DND-41 (cell line): ENCODE data around the gene CCNB2.

Experiments
- ATAC-seq: fragments of 200-7000 bp; cut with Tn5 transposase; 3 replicates; pipeline ENCODE4 v1.9.1; 2021; ENCODE audit warnings: low read depth; ENCODE audit not compliant: insufficient read depth
- DNase-seq: peaks from one replicate; pipeline ENCODE4 v3.0.0-alpha.2; 2020
- H2AFZ ChIP-seq: 2 replicates; pipeline ENCODE4 v1.6.0; 2012; ENCODE audit warnings: low read depth, low read length
- H3K27ac ChIP-seq: 2 replicates; pipeline ENCODE4 v1.5.1; 2012; ENCODE audit warnings: low read length, inconsistent platforms
- H3K27me3 ChIP-seq: fragments of 200-600 bp; sonication (generic); 2 replicates; pipeline ENCODE4 v1.6.0; 2012; ENCODE audit warnings: low read length, mild to moderate bottlenecking, inconsistent platforms; ENCODE audit not compliant: insufficient read depth, poor library complexity
- H3K36me3 ChIP-seq: 2 replicates; pipeline ENCODE4 v1.5.1; 2012; ENCODE audit warnings: low read length, inconsistent platforms; ENCODE audit not compliant: insufficient read depth
- H3K4me1 ChIP-seq: 2 replicates; pipeline ENCODE4 v1.5.1; 2012; ENCODE audit warnings: mild to moderate bottlenecking, low read length; ENCODE audit not compliant: insufficient read depth
- H3K4me2 ChIP-seq: 2 replicates; pipeline ENCODE4 v1.6.0; 2012; ENCODE audit warnings: mild to moderate bottlenecking, moderate library complexity, low read length, inconsistent platforms; ENCODE audit not compliant: insufficient read depth
- H3K4me3 ChIP-seq, 2 experiments: fragments of 200-600 bp in 1 of 2; shearing (Covaris generic) in 1 of 2; 2 replicates each; pipeline ENCODE4 v1.5.1; 2012 to 2016; ENCODE audit warnings: inconsistent platforms in 2 of 2, low read length in 2 of 2, mild to moderate bottlenecking in 2 of 2, low read depth in 1 of 2, moderate library complexity in 1 of 2
- H3K79me2 ChIP-seq: 2 replicates; pipeline ENCODE4 v1.6.0; 2012; ENCODE audit warnings: low read length, inconsistent platforms; ENCODE audit not compliant: insufficient read depth
- H3K9ac ChIP-seq: 2 replicates; pipeline ENCODE4 v1.6.0; 2012; ENCODE audit warnings: low read depth, mild to moderate bottlenecking, inconsistent platforms, low read length, moderate library complexity
- H3K9me3 ChIP-seq: 2 replicates; pipeline ENCODE4 v1.5.1; 2012; ENCODE audit warnings: low read length, moderate library complexity, mild to moderate bottlenecking, inconsistent platforms; ENCODE audit not compliant: insufficient read depth, severe bottlenecking
- H4K20me1 ChIP-seq: 2 replicates; pipeline ENCODE4 v1.6.0; 2012; ENCODE audit warnings: low read length; ENCODE audit not compliant: insufficient read depth
- EZH2 ChIP-seq: IDR thresholded peaks from 3 replicates; pipeline ENCODE4 v1.6.1; 2012; ENCODE audit warnings: borderline replicate concordance, low read depth, mild to moderate bottlenecking, moderate library complexity, low read length, inconsistent platforms; ENCODE audit not compliant: severe bottlenecking
- TF ChIP-seq, protein P1 (sequence below): IDR thresholded peaks from 2 replicates; pipeline ENCODE4 v1.5.1; 2012; ENCODE audit warnings: borderline replicate concordance, low read length, moderate library complexity, mild to moderate bottlenecking; ENCODE audit not compliant: poor library complexity, severe bottlenecking; ENCODE audit errors: extremely low read depth

CCNB2 gene

DNA sequence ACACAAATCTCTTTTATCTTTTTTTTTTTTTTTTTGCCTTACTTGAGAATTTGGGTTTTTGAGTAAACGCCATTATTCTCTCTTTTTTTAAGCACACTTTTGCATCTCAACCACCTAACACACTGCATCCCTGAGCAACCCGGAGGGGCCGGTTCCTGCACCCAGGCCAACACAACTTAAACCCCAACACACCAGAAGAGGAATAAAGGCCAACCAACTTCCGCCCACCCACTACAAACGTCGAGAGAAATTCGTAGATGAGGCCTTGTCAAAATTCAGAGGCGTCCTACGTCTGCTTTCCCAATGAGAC, 389 bp upstream of the CCNB2 start:
- TF ChIP-seq EZH2: no peak
- TF ChIP-seq, protein P1, sequence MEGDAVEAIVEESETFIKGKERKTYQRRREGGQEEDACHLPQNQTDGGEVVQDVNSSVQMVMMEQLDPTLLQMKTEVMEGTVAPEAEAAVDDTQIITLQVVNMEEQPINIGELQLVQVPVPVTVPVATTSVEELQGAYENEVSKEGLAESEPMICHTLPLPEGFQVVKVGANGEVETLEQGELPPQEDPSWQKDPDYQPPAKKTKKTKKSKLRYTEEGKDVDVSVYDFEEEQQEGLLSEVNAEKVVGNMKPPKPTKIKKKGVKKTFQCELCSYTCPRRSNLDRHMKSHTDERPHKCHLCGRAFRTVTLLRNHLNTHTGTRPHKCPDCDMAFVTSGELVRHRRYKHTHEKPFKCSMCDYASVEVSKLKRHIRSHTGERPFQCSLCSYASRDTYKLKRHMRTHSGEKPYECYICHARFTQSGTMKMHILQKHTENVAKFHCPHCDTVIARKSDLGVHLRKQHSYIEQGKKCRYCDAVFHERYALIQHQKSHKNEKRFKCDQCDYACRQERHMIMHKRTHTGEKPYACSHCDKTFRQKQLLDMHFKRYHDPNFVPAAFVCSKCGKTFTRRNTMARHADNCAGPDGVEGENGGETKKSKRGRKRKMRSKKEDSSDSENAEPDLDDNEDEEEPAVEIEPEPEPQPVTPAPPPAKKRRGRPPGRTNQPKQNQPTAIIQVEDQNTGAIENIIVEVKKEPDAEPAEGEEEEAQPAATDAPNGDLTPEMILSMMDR: no peak
- no peaks in the 10 kb centered on the region for H3K27me3 ChIP-seq
- H3K9ac ChIP-seq: peak overlapping the region; percentile 93
- H3K79me2 ChIP-seq: peaks cover 48% of the 10 kb centered on the region
- H2AFZ ChIP-seq: peak overlapping the region; percentile 94
- peaks cover 27% of the 10 kb centered on the region for H3K36me3 ChIP-seq
- no peak for DNase-seq
- peak overlapping the region; percentile 80 for H3K4me2 ChIP-seq
- H3K27ac ChIP-seq: peak overlapping the region; percentile 95
- no peaks in the 10 kb centered on the region for H3K9me3 ChIP-seq
- H3K4me1 ChIP-seq: peaks cover 42% of the 10 kb centered on the region
- ATAC-seq: no peak; the same call in 2 of the 3 replicates
- H3K4me3 ChIP-seq: peak overlapping the region; percentile 76 to 85; a peak in 3 of 4 replicates
- 0 out of 2 replicates have a peak, but pooled peaks cover 4% of the 10 kb centered on the region for H4K20me1 ChIP-seq

DNA sequence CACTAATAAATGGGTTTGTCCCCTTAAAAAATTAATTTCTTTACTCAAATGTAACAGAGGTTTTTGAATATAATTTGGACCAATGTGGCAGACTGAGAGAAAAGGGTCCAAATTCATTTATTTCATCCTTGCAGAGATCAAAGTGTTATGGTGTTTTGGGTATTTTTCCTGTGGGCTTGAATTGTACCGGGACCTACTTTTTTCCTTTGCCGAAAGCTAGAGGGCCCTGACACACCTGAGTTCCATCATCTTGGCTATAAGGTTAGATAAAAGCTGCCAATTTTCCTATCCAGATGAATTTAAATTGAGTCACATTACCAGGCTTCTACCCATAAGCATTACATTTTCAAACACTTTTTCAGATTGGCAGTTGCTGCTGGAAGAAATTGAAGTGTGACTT, 908 bp downstream of the CCNB2 start:
- no peaks in the 10 kb centered on the region for H3K9me3 ChIP-seq
- H4K20me1 ChIP-seq: 0 out of 2 replicates have a peak, but pooled peaks cover 4% of the 10 kb centered on the region
- TF ChIP-seq, protein P1: peak; percentile 30
- TF ChIP-seq EZH2: no peak
- peak overlapping the region; percentile 93 for H3K9ac ChIP-seq
- peak overlapping the region; percentile 95 for H3K27ac ChIP-seq
- peaks cover 40% of the 10 kb centered on the region for H3K36me3 ChIP-seq
- peak overlapping the region; percentile 94 for H2AFZ ChIP-seq
- ATAC-seq (no peak), DNase-seq (no peak)
- H3K4me1 ChIP-seq: peaks cover 50% of the 10 kb centered on the region
- peak overlapping the region; percentile 80 for H3K4me2 ChIP-seq
- no peaks in the 10 kb centered on the region for H3K27me3 ChIP-seq
- peaks cover 58% of the 10 kb centered on the region for H3K79me2 ChIP-seq
- H3K4me3 ChIP-seq: peak overlapping the region; percentile 76 to 85

DNA sequence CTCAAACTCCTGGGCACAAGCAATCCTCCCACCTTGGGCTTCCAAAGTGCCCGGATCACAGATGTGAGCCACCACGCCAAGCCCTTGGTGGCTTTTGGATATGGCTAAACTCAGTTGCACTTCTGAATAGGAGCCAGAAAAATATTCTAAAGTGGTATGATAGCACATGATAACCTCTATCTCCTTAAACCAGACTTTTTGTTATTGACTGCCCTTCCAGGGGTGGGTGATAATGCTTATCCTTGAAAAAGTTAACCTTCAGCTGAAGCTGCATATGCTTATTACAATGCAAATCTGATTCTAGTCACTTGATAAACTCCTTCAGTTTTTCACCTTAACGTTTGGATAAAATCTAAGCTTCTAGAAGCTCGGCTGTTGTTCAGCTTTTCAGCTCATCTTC, 6.3 kb downstream of the CCNB2 start:
- Histone ChIP-seq H3K4me1 (peaks cover 37% of the 10 kb centered on the region), H3K9ac (no peak overlapping the region), H2AFZ (no peak overlapping the region), H3K9me3 (no peaks in the 10 kb centered on the region), H3K4me3 (no peak overlapping the region), H3K27me3 (no peaks in the 10 kb centered on the region), H3K27ac (no peak overlapping the region), H3K36me3 (peaks cover 88% of the 10 kb centered on the region), H3K79me2 (peaks cover 71% of the 10 kb centered on the region), H4K20me1 (peaks cover 13% of the 10 kb centered on the region; the same call in 1 of the 2 replicates), H3K4me2 (no peak overlapping the region)
- TF ChIP-seq, protein P1: no peak
- TF ChIP-seq EZH2: no peak
- DNase-seq: no peak
- no peak for ATAC-seq

DNA sequence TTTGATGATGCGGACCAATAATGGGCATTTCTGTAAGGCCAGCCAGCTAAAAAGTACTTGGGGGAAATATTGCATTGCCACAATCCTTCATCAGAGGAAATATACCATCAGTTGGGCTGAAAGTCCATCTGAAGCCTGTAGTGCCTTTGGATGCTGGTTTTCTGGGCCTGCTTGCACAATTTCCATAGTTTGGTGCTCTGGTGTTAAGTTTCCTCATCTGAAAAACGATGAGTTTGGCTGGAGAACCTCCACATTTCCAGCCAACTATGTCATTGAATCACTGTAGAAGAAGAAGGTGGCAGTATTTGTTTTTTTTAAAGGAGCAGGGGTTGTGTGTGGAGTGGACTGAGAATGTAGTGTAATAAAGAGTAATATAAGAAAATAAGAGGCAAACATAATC, 10.1 kb downstream of the CCNB2 start:
- no peak for TF ChIP-seq EZH2
- TF ChIP-seq, protein P1: no peak
- Histone ChIP-seq H3K36me3 (peaks cover 94% of the 10 kb centered on the region), H2AFZ (no peak overlapping the region), H3K4me3 (no peak overlapping the region), H4K20me1 (peaks cover 9% of the 10 kb centered on the region; the same call in 1 of the 2 replicates), H3K27ac (no peak overlapping the region), H3K4me2 (no peak overlapping the region), H3K27me3 (no peaks in the 10 kb centered on the region), H3K9me3 (no peaks in the 10 kb centered on the region), H3K79me2 (peaks cover 43% of the 10 kb centered on the region), H3K9ac (no peak overlapping the region), H3K4me1 (peaks cover 7% of the 10 kb centered on the region; the same call in 1 of the 2 replicates)
- DNase-seq (no peak), ATAC-seq (no peak)
